Measurements from ENCODE around the gene L1CAM.

L1CAM gene

GRCh38 chrX:153925739-153926551 lies 40.0 kb upstream of the L1CAM start, which contains the start of gene ARHGAP4:
TSS of gene ARHGAP4 (minus strand) at chrX:153926264. CDS start at chrX:153926202, 62 bp downstream.
- Histone ChIP-seq H3K27ac (ENCODE audit: low read length) (peak within 1 kb of the TSS; percentile 100), H3K4me1 (ENCODE audit: low read length) (peaks cover 33% of the 10 kb centered on the region), H2AFZ (ENCODE audit: low read depth, low read length) (no peak within 1 kb of the TSS), H3K36me3 (replicated peaks; ENCODE audit: low read depth, low read length) (peaks cover 32% of the 10 kb centered on the region), H3K4me2 (ENCODE audit: low read length) (peak within 1 kb of the TSS; percentile 100), H3K27me3 (ENCODE audit: low read depth, low read length) (no peaks in the 10 kb centered on the region), H3K79me2 (ENCODE audit: low read length) (peaks cover 62% of the 10 kb centered on the region), H4K20me1 (ENCODE audit: insufficient read depth, low read length) (peaks cover 27% of the 10 kb centered on the region), H3K9ac (ENCODE audit: low read length) (peak within 1 kb of the TSS; percentile 100), H3K4me3 (ENCODE audit: low read length) (peak within 1 kb of the TSS; percentile 100), H3K9me3 (ENCODE audit: insufficient read depth, low read length) (no peaks in the 10 kb centered on the region)
- TF ChIP-seq, protein P1, sequence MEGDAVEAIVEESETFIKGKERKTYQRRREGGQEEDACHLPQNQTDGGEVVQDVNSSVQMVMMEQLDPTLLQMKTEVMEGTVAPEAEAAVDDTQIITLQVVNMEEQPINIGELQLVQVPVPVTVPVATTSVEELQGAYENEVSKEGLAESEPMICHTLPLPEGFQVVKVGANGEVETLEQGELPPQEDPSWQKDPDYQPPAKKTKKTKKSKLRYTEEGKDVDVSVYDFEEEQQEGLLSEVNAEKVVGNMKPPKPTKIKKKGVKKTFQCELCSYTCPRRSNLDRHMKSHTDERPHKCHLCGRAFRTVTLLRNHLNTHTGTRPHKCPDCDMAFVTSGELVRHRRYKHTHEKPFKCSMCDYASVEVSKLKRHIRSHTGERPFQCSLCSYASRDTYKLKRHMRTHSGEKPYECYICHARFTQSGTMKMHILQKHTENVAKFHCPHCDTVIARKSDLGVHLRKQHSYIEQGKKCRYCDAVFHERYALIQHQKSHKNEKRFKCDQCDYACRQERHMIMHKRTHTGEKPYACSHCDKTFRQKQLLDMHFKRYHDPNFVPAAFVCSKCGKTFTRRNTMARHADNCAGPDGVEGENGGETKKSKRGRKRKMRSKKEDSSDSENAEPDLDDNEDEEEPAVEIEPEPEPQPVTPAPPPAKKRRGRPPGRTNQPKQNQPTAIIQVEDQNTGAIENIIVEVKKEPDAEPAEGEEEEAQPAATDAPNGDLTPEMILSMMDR (IDR thresholded peaks at IDR 0.05; ENCODE audit: low read depth, low read length), result no peak
- TF ChIP-seq EZH2phosphoT487 (IDR thresholded peaks at IDR 0.05; ENCODE audit: low read depth), result no peak

- Histone ChIP-seq H3K4me3 (ENCODE audit: low read length) (peak overlapping the region; percentile 100), H2AFZ (ENCODE audit: low read depth, low read length) (no peak overlapping the region), H3K4me2 (ENCODE audit: low read length) (peak overlapping the region; percentile 100), H3K27me3 (ENCODE audit: low read depth, low read length) (no peaks in the 10 kb centered on the region), H4K20me1 (ENCODE audit: insufficient read depth, low read length) (peaks cover 27% of the 10 kb centered on the region), H3K79me2 (ENCODE audit: low read length) (peaks cover 68% of the 10 kb centered on the region), H3K4me1 (ENCODE audit: low read length) (peaks cover 33% of the 10 kb centered on the region), H3K27ac (ENCODE audit: low read length) (peak overlapping the region; percentile 100), H3K9ac (ENCODE audit: low read length) (peak overlapping the region; percentile 100), H3K36me3 (replicated peaks; ENCODE audit: low read depth, low read length) (peaks cover 38% of the 10 kb centered on the region), H3K9me3 (ENCODE audit: insufficient read depth, low read length) (no peaks in the 10 kb centered on the region)
- TF ChIP-seq, protein P1 (IDR thresholded peaks at IDR 0.05; ENCODE audit: low read depth, low read length), result no peak
- TF ChIP-seq EZH2phosphoT487 (IDR thresholded peaks at IDR 0.05; ENCODE audit: low read depth), result no peak
Observed at GRCh38 chrX:153925387-153925738, 39.4 kb upstream of the L1CAM start.

GRCh38 chrX:153924149-153924861 lies 38.3 kb upstream of the L1CAM start:
- H3K79me2 ChIP-seq (ENCODE audit: low read length), result peaks cover 72% of the 10 kb centered on the region
- peaks cover 31% of the 10 kb centered on the region for H4K20me1 ChIP-seq (ENCODE audit: insufficient read depth, low read length)
- H3K4me3 ChIP-seq (ENCODE audit: low read length), result peak overlapping the region; percentile 100
- H3K9ac ChIP-seq (ENCODE audit: low read length), result peak overlapping the region; percentile 100
- TF ChIP-seq, protein P1 (IDR thresholded peaks at IDR 0.05; ENCODE audit: low read depth, low read length), result peak; percentile 24
- TF ChIP-seq EZH2phosphoT487 (IDR thresholded peaks at IDR 0.05; ENCODE audit: low read depth), result no peak
- no peaks in the 10 kb centered on the region for H3K9me3 ChIP-seq (ENCODE audit: insufficient read depth, low read length)
- peak overlapping the region; percentile 100 for H3K4me2 ChIP-seq (ENCODE audit: low read length)
- no peak overlapping the region for H2AFZ ChIP-seq (ENCODE audit: low read depth, low read length)
- H3K27me3 ChIP-seq (ENCODE audit: low read depth, low read length), result no peaks in the 10 kb centered on the region
- peak overlapping the region; percentile 100 for H3K27ac ChIP-seq (ENCODE audit: low read length)
- H3K4me1 ChIP-seq (ENCODE audit: low read length), result peaks cover 28% of the 10 kb centered on the region
- peaks cover 44% of the 10 kb centered on the region for H3K36me3 ChIP-seq (replicated peaks; ENCODE audit: low read depth, low read length)
